Posterior cingulate gyrus (tissue), 11 donors: Measurements from ENCODE around the gene THOC3.
"Not testable (repeated sequence)": the region's sequence is repeated elsewhere in the genome, so short reads cannot be mapped to it uniquely, and the experiment has no call there.

ENCODE experiments used
- DNase-seq, 10 donors: peaks; one replicate each; pipeline versions ENCODE4 v3.0.0 to v3.0.0-alpha.2; 2020 to 2021; ENCODE audit warnings: mixed read lengths in 3 of 10
- intact Hi-C: fragments of 100-400 bp; cut with DNase I; formaldehyde crosslinking; loops from one replicate; pipeline ENCODE4 v1.15.1; 2023

Gene THOC3

GRCh38 chr5:175967471-175968372 is at the start of gene THOC3:
TSS of gene THOC3 (minus strand) at chr5:175968315. CDS start at chr5:175968208, 107 bp downstream.
- intact Hi-C loops: not testable (repeated sequence)
- peak; percentile 39 to 96 (median 60) for DNase-seq

GRCh38 chr5:176017324-176017723 is 49.2 kb upstream of the THOC3 start:
- DNase-seq, intact Hi-C loops: not testable (repeated sequence)

GRCh38 chr5:176014360-176014759 is 46.2 kb upstream of the THOC3 start:
- peak in 1 of 10 donors; percentile 54 for DNase-seq
- intact Hi-C loops: not testable (repeated sequence)

GRCh38 chr5:176011088-176011487 is 43.0 kb upstream of the THOC3 start:
- intact Hi-C loops, DNase-seq: not testable (repeated sequence)

- DNase-seq: peak in 1 of 10 donors; percentile 9
- intact Hi-C loops: not testable (repeated sequence)
Observed at GRCh38 chr5:176010202-176010601, 42.1 kb upstream of the THOC3 start.

- intact Hi-C loops, DNase-seq: not testable (repeated sequence)
Observed at GRCh38 chr5:176007220-176007619, 39.1 kb upstream of the THOC3 start.

- peak in 1 of 10 donors; percentile 56 for DNase-seq
Observed at GRCh38 chr5:176006819-176007218, 38.7 kb upstream of the THOC3 start.

GRCh38 chr5:175997979-175998378 is 29.9 kb upstream of the THOC3 start:
- DNase-seq, intact Hi-C loops: not testable (repeated sequence)

More at GRCh38 chr5:176006819-176007218, 38.7 kb upstream of the THOC3 start:
- intact Hi-C loops: not testable (repeated sequence)

- DNase-seq, intact Hi-C loops: not testable (repeated sequence)
Observed at GRCh38 chr5:175997495-175997894, 29.4 kb upstream of the THOC3 start.

- DNase-seq: not testable (repeated sequence)
Observed at GRCh38 chr5:175996791-175997190, 28.7 kb upstream of the THOC3 start.

GRCh38 chr5:175995506-175995905 is 27.4 kb upstream of the THOC3 start:
- DNase-seq, intact Hi-C loops: not testable (repeated sequence)

More at GRCh38 chr5:175996791-175997190, 28.7 kb upstream of the THOC3 start:
- intact Hi-C loops: not testable (repeated sequence)

GRCh38 chr5:175979371-175979995 is 11.4 kb upstream of the THOC3 start:
- intact Hi-C loops, DNase-seq: not testable (repeated sequence)

GRCh38 chr5:175968381-175968780 is 266 bp upstream of the THOC3 start:
- DNase-seq, intact Hi-C loops: not testable (repeated sequence)

- DNase-seq, intact Hi-C loops: not testable (repeated sequence)
Observed at GRCh38 chr5:175962329-175962728, 5.8 kb downstream of the THOC3 start.

GRCh38 chr5:175960228-175960627 is 7.9 kb downstream of the THOC3 start:
- intact Hi-C loops, DNase-seq: not testable (repeated sequence)

- DNase-seq, intact Hi-C loops: not testable (repeated sequence)
Observed at GRCh38 chr5:175958515-175958914, 9.6 kb downstream of the THOC3 start.

- intact Hi-C loops: not testable (repeated sequence)
Observed at GRCh38 chr5:175954107-175954506, 14.0 kb downstream of the THOC3 start.

GRCh38 chr5:175952810-175953209 is 15.3 kb downstream of the THOC3 start:
- intact Hi-C loops, DNase-seq: not testable (repeated sequence)

More at GRCh38 chr5:175954107-175954506, 14.0 kb downstream of the THOC3 start:
- DNase-seq: not testable (repeated sequence)

GRCh38 chr5:175951339-175951969 is 16.7 kb downstream of the THOC3 start:
- DNase-seq, intact Hi-C loops: not testable (repeated sequence)

- DNase-seq, intact Hi-C loops: not testable (repeated sequence)
Observed at GRCh38 chr5:175948329-175949108, 19.6 kb downstream of the THOC3 start.
